Fibroblast of villous mesenchyme (primary cell): ENCODE results near the gene ARHGEF9. TPM values are rescaled to one million over a fixed set of nuclear protein-coding genes. Genes with fewer than 3 reads are reported as not detected.

Source experiments
- DNase-seq: peaks from one replicate; pipeline ENCODE4 v3.0.0-alpha.2; 2010; ENCODE audit warnings: low read depth
- H3K4me3 ChIP-seq: 2 replicates; pipeline ENCODE4 v1.5.1; 2011; ENCODE audit warnings: low read depth, mild to moderate bottlenecking, low read length
- total RNA-seq: library from RNA; depleted of rRNA; stranded (reverse); fragments of >200 nt; gene quantifications from 2 replicates; pipeline ENCODE4 v1.2.3, GENCODE V29; 2012
- TF ChIP-seq, protein P1 (sequence below): IDR thresholded peaks from 2 replicates; pipeline ENCODE4 v1.5.1; 2012; ENCODE audit warnings: low read depth, mild to moderate bottlenecking, low read length; ENCODE audit not compliant: insufficient read depth

ARHGEF9 gene
- total RNA-seq, 1 donor = 10.8 TPM

DNA sequence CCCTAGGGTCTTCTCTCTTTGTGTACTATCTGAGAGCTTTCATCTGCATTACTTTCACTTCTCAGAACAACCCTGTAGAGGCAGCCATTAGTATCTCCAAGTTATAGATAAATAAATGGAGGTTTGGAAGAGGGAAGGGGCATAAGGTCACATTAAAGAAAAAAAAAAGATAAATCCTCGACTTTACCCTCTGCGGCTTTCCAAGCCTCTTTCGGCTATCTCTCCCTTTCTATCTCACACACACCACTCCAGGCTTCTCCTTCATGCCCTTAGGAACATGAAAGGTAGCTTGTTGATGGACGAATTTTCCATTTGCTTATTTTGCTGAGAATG, 660 bp upstream of the ARHGEF9 start:
- TF ChIP-seq, protein P1, sequence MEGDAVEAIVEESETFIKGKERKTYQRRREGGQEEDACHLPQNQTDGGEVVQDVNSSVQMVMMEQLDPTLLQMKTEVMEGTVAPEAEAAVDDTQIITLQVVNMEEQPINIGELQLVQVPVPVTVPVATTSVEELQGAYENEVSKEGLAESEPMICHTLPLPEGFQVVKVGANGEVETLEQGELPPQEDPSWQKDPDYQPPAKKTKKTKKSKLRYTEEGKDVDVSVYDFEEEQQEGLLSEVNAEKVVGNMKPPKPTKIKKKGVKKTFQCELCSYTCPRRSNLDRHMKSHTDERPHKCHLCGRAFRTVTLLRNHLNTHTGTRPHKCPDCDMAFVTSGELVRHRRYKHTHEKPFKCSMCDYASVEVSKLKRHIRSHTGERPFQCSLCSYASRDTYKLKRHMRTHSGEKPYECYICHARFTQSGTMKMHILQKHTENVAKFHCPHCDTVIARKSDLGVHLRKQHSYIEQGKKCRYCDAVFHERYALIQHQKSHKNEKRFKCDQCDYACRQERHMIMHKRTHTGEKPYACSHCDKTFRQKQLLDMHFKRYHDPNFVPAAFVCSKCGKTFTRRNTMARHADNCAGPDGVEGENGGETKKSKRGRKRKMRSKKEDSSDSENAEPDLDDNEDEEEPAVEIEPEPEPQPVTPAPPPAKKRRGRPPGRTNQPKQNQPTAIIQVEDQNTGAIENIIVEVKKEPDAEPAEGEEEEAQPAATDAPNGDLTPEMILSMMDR = no peak
- no peak overlapping the region for H3K4me3 ChIP-seq
- DNase-seq = no peak

DNA sequence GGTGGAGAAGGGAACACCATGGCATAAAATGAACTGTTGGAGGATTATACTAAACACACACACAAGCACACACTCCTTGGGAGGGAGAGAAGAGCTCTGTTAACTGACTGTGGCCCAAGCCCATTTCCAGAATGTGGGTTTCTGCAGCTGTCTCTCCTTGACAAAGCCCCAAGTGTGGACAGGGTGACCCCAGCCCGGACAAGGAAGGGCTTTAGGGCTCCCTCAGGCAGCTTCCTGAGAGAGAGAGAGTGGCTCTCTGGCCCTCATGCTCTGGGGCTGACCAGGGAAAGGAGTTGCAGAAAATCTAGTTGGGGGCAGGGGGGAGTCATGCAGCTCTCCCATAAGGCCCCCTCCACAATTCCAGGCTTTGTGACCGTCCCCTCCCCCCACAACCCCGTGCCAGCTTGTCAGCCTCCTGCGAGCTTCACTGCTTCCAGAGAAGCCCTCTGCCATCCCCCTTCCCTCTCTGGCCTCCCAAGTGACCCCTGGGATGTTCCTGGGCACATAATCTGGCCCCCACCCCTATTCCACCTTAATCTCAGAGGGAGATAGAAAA, 590 bp downstream of the ARHGEF9 start:
- DNase-seq = no peak
- H3K4me3 ChIP-seq = no peak overlapping the region
- TF ChIP-seq, protein P1 = no peak

DNA sequence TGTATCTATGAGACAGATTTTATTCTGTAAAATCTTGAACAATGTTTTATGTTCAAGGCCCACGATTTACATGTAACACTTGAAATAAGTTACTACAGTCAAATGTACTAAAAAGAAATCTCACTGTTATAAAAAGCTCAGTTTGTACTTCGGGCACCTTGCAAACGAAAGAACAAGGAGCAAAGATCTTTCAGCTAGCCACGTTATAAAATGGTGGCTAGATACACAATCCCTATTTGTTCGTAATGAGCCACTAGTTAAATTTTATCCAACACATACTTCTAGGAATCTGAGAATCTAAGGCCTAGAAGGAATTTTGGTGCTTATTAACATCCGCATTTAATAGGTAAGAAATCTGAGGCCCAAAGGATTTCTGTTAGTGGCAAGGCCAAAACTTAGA, 2.5 kb downstream of the ARHGEF9 start:
- DNase-seq = no peak
- no peak overlapping the region for H3K4me3 ChIP-seq
- TF ChIP-seq, protein P1 = no peak

DNA sequence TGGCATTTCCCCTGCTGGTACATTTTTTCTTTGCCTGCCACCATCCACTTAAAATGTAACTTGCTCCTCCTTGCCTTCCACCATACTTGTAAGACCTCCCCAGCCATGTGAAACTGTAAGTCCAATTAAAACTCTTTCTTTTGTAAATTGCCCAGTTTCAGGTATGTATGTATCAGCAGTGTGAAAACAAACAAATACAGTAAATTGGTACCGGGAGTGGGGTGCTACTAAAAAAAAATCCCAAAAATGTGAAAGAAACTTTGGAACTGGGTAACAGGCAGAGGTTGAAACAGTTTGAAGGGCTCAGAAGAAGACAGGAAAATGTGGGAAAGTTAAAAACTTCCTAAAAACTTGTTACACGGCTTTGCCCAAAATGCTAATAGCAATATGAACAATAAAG, 16.3 kb downstream of the ARHGEF9 start:
- TF ChIP-seq, protein P1 = no peak
- no peak for DNase-seq
- H3K4me3 ChIP-seq = no peak overlapping the region

DNA sequence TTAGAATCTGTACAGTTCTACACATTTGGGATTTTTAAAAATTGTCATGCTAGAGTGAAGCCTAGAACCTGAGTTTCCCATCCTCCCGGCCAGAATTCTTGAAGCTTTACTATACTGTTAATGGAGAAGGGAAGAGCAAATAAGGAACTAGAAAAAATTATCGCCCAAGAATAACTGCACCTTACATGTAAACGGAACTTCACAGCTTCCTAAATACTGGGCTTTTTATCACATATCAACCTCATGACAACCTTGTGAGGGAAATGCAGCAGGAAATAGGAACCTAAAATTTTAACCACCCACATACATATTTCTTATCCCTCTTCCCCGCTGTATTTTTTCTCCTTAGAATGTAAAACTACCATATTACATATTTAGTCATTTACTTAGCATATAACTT, 19.3 kb downstream of the ARHGEF9 start:
- TF ChIP-seq, protein P1 = no peak
- DNase-seq = no peak
- no peak overlapping the region for H3K4me3 ChIP-seq

DNA sequence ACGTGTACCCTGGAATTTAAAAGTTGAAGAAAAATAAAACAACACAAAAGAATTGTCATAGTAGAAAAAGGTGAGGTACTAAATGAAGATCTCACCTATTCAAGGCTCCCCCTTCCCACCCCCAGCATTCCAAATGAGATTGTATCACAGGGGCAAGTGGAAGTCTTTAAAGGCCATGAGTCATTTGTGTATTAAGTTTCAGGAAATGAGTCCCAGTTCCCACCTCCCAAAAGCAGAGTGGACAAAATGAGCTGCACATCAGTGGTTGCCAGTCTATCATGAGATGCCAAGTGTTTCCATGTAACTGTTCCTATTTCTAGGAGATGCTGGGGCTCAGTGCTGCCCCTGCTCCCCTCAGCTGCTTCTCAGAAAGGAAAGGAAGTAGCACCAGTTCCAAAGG, 20.1 kb downstream of the ARHGEF9 start:
- TF ChIP-seq, protein P1 = no peak
- no peak overlapping the region for H3K4me3 ChIP-seq
- no peak for DNase-seq

DNA sequence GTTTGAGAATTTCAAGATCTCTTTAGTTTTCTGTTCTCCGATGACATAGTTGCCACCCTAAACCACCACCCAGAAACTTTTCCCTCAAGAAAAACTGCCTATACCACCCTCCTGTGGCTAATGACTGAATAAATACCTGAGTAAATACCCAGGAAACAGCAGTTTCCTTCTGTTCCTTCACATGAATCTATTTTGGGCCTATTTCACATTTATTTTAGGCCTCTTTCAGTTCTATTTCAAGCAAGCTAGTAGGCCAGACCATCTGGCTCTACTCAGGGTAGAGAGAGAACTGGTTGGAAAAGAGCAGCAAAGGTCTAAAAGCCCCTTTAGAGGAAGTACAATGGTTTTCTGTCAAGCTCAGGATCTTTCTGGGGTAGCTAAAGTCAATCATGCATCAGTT, 23.4 kb downstream of the ARHGEF9 start:
- no peak overlapping the region for H3K4me3 ChIP-seq
- TF ChIP-seq, protein P1 = no peak
- DNase-seq = no peak
